Vagina (tissue), 2 donors: ENCODE data around the gene MTUS2. TPM values are rescaled to one million over a fixed set of nuclear protein-coding genes. Genes with fewer than 3 reads are reported as not detected.

Experiments
- DNase-seq, 2 donors: peaks; one replicate each; pipeline ENCODE4 v3.0.0-alpha.2; 2017; ENCODE audit errors: extremely low spot score in 2 of 2
- H3K27ac ChIP-seq: fragments of 200-600 bp; sonication (generic); one replicate; pipeline ENCODE4 v1.5.1; 2019
- H3K27me3 ChIP-seq: fragments of 200-600 bp; sonication (generic); one replicate; pipeline ENCODE4 v1.5.1; 2019
- H3K36me3 ChIP-seq, 2 donors: fragments of 200-600 bp; sonication (generic); one replicate each; pipeline ENCODE4 v1.5.1; 2017 to 2019
- H3K4me1 ChIP-seq: fragments of 200-600 bp; sonication (generic); one replicate; pipeline ENCODE4 v1.5.1; 2019
- H3K4me3 ChIP-seq, 2 donors: fragments of 200-600 bp; sonication (generic); 1 replicate in 1 of 2; 2 replicates in 1 of 2; pipeline ENCODE4 v1.5.1; 2016 to 2019
- H3K9me3 ChIP-seq: fragments of 200-600 bp; sonication (generic); one replicate; pipeline ENCODE4 v1.5.1; 2019
- POLR2A ChIP-seq, 2 donors: fragments of 450-650 bp; IDR thresholded peaks; one replicate each; pipeline ENCODE4 v1.6.1; 2017; ENCODE audit warnings: antibody characterized with exemption in 2 of 2, mild to moderate bottlenecking in 2 of 2, moderate library complexity in 2 of 2
- POLR2AphosphoS5 ChIP-seq, 2 donors: sonication (generic); formaldehyde crosslinking; IDR thresholded peaks; one replicate each; pipeline ENCODE4 v1.9.0; 2017; ENCODE audit warnings: antibody characterized with exemption in 2 of 2, mild to moderate bottlenecking in 2 of 2, low read depth in 1 of 2; ENCODE audit not compliant: insufficient read depth in 1 of 2
- intact Hi-C: fragments of 100-400 bp; cut with DNase I; formaldehyde crosslinking; loops from one replicate; pipeline ENCODE4 v1.15.1; 2023
- total RNA-seq: library from RNA; depleted of rRNA; stranded (reverse); fragments of >200 nt; gene quantifications from one replicate; pipeline ENCODE4 v1.2.3, GENCODE V29; 2016
- TF ChIP-seq, protein P1 (sequence below), 3 experiments: fragments of 450-650 bp in 2 of 3; fragments of 200-600 bp in 1 of 3; sonication (generic) in 1 of 3; IDR thresholded peaks; one replicate each; pipeline ENCODE4 v1.5.1; 2017 to 2019; ENCODE audit warnings: antibody characterized with exemption in 3 of 3, mild to moderate bottlenecking in 2 of 3, moderate library complexity in 2 of 3

MTUS2 gene
- total RNA-seq, 1 donor from 2014 or later = 0.74 TPM

DNA sequence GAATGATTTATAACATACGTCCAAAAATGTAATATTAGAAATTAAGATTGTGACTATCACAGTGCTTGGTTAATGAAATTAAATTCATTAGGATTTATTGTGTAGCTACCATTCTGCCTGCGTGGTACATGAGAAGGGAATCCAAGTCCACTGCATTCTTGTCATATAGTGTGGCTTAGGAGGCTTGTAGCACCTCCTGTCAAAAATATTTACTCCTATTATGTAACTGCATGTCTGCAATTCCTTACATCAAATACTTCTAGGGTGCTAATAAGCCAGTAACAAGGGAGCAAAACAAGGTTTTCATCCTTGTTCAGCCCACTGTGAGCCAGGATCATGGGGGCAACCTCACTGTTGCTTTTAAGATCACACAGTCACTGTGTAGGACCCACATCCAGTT, 576.3 kb downstream of the MTUS2 start:
- TF ChIP-seq POLR2A (IDR thresholded peaks at IDR 0.05) (no peak), POLR2AphosphoS5 (IDR thresholded peaks at IDR 0.05; ENCODE audit: insufficient read depth in 1 of 2, low read depth in 1 of 2) (no peak)
- TF ChIP-seq, protein P1, sequence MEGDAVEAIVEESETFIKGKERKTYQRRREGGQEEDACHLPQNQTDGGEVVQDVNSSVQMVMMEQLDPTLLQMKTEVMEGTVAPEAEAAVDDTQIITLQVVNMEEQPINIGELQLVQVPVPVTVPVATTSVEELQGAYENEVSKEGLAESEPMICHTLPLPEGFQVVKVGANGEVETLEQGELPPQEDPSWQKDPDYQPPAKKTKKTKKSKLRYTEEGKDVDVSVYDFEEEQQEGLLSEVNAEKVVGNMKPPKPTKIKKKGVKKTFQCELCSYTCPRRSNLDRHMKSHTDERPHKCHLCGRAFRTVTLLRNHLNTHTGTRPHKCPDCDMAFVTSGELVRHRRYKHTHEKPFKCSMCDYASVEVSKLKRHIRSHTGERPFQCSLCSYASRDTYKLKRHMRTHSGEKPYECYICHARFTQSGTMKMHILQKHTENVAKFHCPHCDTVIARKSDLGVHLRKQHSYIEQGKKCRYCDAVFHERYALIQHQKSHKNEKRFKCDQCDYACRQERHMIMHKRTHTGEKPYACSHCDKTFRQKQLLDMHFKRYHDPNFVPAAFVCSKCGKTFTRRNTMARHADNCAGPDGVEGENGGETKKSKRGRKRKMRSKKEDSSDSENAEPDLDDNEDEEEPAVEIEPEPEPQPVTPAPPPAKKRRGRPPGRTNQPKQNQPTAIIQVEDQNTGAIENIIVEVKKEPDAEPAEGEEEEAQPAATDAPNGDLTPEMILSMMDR (IDR thresholded peaks at IDR 0.05) = no peak
- Histone ChIP-seq H3K27ac (no peak overlapping the region), H3K9me3 (no peaks in the 10 kb centered on the region), H3K4me3 (no peak overlapping the region), H3K27me3 (no peaks in the 10 kb centered on the region), H3K4me1 (no peaks in the 10 kb centered on the region), H3K36me3 (no peaks in the 10 kb centered on the region)
- DNase-seq = no peak
- intact Hi-C loops = no loop called here

GRCh38 chr13:29397265-29397664, 577.1 kb downstream of the MTUS2 start:
- H3K9me3 ChIP-seq = no peaks in the 10 kb centered on the region
- no peaks in the 10 kb centered on the region for H3K27me3 ChIP-seq
- TF ChIP-seq, protein P1 (IDR thresholded peaks at IDR 0.05) = no peak
- no peak for TF ChIP-seq POLR2AphosphoS5 (IDR thresholded peaks at IDR 0.05; ENCODE audit: insufficient read depth in 1 of 2, low read depth in 1 of 2)
- no peak for TF ChIP-seq POLR2A (IDR thresholded peaks at IDR 0.05)
- no peak overlapping the region for H3K27ac ChIP-seq
- intact Hi-C loops = no loop called here
- no peaks in the 10 kb centered on the region for H3K4me1 ChIP-seq
- DNase-seq = no peak
- no peak overlapping the region for H3K4me3 ChIP-seq
- H3K36me3 ChIP-seq = no peaks in the 10 kb centered on the region

GRCh38 chr13:29402166-29402636, 582.1 kb downstream of the MTUS2 start:
- intact Hi-C loops = no loop called here
- Histone ChIP-seq H3K9me3 (no peaks in the 10 kb centered on the region), H3K4me1 (no peaks in the 10 kb centered on the region), H3K4me3 (no peak overlapping the region), H3K27ac (no peak overlapping the region), H3K36me3 (no peaks in the 10 kb centered on the region), H3K27me3 (no peaks in the 10 kb centered on the region)
- DNase-seq = no peak
- TF ChIP-seq, protein P1 (IDR thresholded peaks at IDR 0.05) = no peak

DNA sequence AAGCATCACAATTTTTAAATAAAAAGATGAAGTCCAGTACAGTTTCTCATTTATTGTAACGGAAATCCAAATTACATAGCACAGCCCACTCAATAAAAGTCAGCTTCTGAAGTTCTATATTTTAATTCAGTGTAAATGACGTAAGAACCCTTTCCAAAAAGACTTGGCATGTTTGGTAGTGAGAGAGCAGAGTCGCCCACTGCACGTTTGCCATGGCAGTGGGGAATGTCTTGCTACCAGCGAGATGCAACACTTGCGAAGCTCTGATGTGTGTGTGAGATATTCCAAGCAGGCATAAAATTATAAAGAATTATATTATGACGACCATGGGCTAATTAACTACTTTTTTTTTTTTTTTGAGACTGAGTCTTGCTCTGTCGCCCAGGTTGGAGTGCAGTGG, 585.3 kb downstream of the MTUS2 start:
- no peaks in the 10 kb centered on the region for H3K4me1 ChIP-seq
- H3K36me3 ChIP-seq = no peaks in the 10 kb centered on the region
- TF ChIP-seq POLR2A (IDR thresholded peaks at IDR 0.05) (no peak), POLR2AphosphoS5 (IDR thresholded peaks at IDR 0.05; ENCODE audit: insufficient read depth in 1 of 2, low read depth in 1 of 2) (no peak)
- TF ChIP-seq, protein P1 (IDR thresholded peaks at IDR 0.05) = no peak
- H3K27me3 ChIP-seq = no peaks in the 10 kb centered on the region
- H3K9me3 ChIP-seq = no peaks in the 10 kb centered on the region
- no peak for DNase-seq
- H3K4me3 ChIP-seq = no peak overlapping the region
- intact Hi-C loops = no loop called here
- H3K27ac ChIP-seq = no peak overlapping the region

- Histone ChIP-seq H3K36me3 (no peaks in the 10 kb centered on the region), H3K9me3 (no peaks in the 10 kb centered on the region), H3K27ac (no peak overlapping the region), H3K27me3 (no peaks in the 10 kb centered on the region), H3K4me3 (no peak overlapping the region), H3K4me1 (no peaks in the 10 kb centered on the region)
- no peak for DNase-seq
- intact Hi-C loops = no loop called here
- TF ChIP-seq POLR2AphosphoS5 (IDR thresholded peaks at IDR 0.05; ENCODE audit: insufficient read depth in 1 of 2, low read depth in 1 of 2) (no peak), POLR2A (IDR thresholded peaks at IDR 0.05) (no peak)
- TF ChIP-seq, protein P1 (IDR thresholded peaks at IDR 0.05) = no peak
Observed at GRCh38 chr13:29411481-29411880, 591.3 kb downstream of the MTUS2 start.
